ENCODE data around the gene TIGD3. TPM values are rescaled to one million over a fixed set of nuclear protein-coding genes. Genes with fewer than 3 reads are reported as not detected.

The TIGD3 gene
- total RNA-seq, 1 donor, result 0.27 TPM

GRCh38 chr11:65316227-65317024 lies 38.1 kb upstream of the TIGD3 start:
- TF ChIP-seq, protein P1, sequence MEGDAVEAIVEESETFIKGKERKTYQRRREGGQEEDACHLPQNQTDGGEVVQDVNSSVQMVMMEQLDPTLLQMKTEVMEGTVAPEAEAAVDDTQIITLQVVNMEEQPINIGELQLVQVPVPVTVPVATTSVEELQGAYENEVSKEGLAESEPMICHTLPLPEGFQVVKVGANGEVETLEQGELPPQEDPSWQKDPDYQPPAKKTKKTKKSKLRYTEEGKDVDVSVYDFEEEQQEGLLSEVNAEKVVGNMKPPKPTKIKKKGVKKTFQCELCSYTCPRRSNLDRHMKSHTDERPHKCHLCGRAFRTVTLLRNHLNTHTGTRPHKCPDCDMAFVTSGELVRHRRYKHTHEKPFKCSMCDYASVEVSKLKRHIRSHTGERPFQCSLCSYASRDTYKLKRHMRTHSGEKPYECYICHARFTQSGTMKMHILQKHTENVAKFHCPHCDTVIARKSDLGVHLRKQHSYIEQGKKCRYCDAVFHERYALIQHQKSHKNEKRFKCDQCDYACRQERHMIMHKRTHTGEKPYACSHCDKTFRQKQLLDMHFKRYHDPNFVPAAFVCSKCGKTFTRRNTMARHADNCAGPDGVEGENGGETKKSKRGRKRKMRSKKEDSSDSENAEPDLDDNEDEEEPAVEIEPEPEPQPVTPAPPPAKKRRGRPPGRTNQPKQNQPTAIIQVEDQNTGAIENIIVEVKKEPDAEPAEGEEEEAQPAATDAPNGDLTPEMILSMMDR (IDR thresholded peaks at IDR 0.05; ENCODE audit: insufficient read depth, low read length), result no peak
- peak overlapping the region; percentile 95 for H3K4me3 ChIP-seq (ENCODE audit: low read depth, low read length)
- peak; percentile 100 for DNase-seq (ENCODE audit: low read depth)

GRCh38 chr11:65317025-65317786 lies 37.3 kb upstream of the TIGD3 start:
- peak overlapping the region; percentile 95 for H3K4me3 ChIP-seq (ENCODE audit: low read depth, low read length)
- TF ChIP-seq, protein P1 (IDR thresholded peaks at IDR 0.05; ENCODE audit: insufficient read depth, low read length), result no peak
- DNase-seq (ENCODE audit: low read depth), result peak; percentile 97

DNA sequence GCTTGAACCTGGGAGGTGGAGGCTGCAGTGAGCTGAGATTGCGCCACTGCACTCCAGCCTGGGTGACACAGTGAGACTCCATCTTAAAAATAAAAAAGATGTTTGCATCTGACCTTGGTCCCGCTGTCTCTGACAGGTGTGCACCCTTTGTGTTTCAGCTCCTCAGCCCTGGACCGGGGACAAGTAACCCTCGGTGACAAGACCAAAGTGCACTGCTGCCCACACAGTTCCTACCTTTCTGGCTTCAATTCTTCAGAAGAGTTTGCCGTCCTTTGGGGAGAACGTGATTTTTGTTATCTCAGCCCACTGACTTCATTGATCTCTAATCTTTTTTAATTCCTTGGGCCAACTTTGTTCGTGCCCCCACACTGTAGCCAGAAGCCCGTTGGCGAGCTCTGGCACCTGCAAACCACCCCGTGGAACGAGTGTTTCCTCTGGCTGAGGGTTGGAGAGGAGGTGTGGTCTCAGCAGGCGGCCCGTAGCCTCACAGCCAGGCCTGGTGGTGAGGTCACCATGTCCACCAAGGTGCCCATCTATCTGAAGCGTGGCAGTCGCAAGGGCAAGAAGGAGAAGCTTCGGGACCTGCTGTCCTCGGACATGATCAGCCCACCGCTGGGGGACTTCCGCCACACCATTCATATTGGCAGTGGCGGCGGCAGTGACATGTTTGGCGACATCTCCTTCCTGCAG lies 34.0 kb upstream of the TIGD3 start:
- TF ChIP-seq, protein P1 (IDR thresholded peaks at IDR 0.05; ENCODE audit: insufficient read depth, low read length), result no peak
- DNase-seq (ENCODE audit: low read depth), result no peak
- no peak overlapping the region for H3K4me3 ChIP-seq (ENCODE audit: low read depth, low read length)

DNA sequence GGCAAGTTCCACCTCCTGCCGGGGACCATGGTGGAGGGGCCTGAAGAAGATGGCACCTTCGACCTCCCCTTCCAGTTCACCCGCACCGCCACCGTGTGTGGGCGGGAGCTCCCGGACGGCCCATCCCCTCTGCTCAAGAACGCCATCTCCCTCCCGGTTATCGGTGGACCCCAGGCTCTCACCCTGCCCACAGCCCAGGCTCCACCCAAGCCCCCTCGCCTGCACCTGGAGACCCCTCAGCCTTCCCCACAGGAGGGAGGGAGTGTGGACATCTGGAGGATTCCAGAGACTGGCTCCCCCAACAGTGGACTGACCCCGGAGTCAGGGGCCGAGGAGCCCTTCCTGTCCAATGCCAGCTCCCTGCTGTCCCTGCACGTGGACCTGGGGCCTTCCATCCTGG lies 33.5 kb upstream of the TIGD3 start:
- TF ChIP-seq, protein P1 (IDR thresholded peaks at IDR 0.05; ENCODE audit: insufficient read depth, low read length), result no peak
- no peak overlapping the region for H3K4me3 ChIP-seq (ENCODE audit: low read depth, low read length)
- no peak for DNase-seq (ENCODE audit: low read depth)

GRCh38 chr11:65321828-65322485 lies 32.6 kb upstream of the TIGD3 start:
- DNase-seq (ENCODE audit: low read depth), result no peak
- TF ChIP-seq, protein P1 (IDR thresholded peaks at IDR 0.05; ENCODE audit: insufficient read depth, low read length), result no peak
- no peak overlapping the region for H3K4me3 ChIP-seq (ENCODE audit: low read depth, low read length)

DNA sequence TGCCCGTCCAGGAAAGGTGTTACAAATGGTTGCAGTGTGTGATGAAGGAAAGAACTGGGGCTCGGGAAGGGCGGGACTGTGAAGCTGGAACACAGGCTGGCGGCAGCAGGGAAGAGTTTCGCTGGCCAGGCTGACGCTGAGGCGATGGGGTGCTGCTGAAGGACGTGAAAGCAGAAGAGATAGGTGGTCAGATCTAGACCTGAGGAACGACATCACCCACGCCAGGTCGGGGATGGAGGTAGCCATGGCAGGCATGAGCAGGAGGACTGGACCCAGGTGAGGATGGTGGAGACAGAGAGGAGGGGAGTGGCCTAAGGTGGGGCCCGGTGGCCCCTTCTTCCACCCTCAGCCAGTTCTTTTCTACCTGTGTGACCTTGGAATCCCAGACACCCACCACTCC lies 30.7 kb upstream of the TIGD3 start:
- TF ChIP-seq, protein P1 (IDR thresholded peaks at IDR 0.05; ENCODE audit: insufficient read depth, low read length), result no peak
- H3K4me3 ChIP-seq (ENCODE audit: low read depth, low read length), result no peak overlapping the region
- no peak for DNase-seq (ENCODE audit: low read depth)
